OCI-LY7 (cell line): ENCODE measurements around the gene TRMO. TPM values are rescaled to one million over a fixed set of nuclear protein-coding genes. Genes with fewer than 3 reads are reported as not detected.

Experiments
- BruUV-seq: library from RNA; stranded (reverse); fragments of 400-500 nt; replicated peaks from 2 replicates; lab custom pipeline; 2021; lab: Mats Ljungman, UMichigan
- CTCF ChIA-PET: fragments of 300-600 bp; sonication (Branson Sonifier 250); formaldehyde crosslinking; loops from one replicate; lab custom pipeline; 2022; ENCODE audit warnings: antibody characterized with exemption; ENCODE audit not compliant: unreplicated experiment; lab: Charles Lee
- POLR2A ChIA-PET: fragments of 300-600 bp; sonication (Branson Sonifier 250); formaldehyde crosslinking; loops from one replicate; lab custom pipeline; 2022; ENCODE audit warnings: antibody characterized with exemption; lab: Charles Lee
- DNase-seq: peaks from one replicate; pipeline ENCODE4 v3.0.0-alpha.2; 2015; ENCODE audit warnings: low spot score
- H2AFZ ChIP-seq: fragments of 200-600 bp; sonication (generic), shearing (Covaris generic); 2 replicates; pipeline ENCODE4 v1.6.1; 2014; ENCODE audit warnings: mild to moderate bottlenecking, antibody characterized with exemption, low read length, moderate library complexity
- H3K27ac ChIP-seq: fragments of 200-600 bp; sonication (generic); 2 replicates; pipeline ENCODE4 v1.5.1; 2014; ENCODE audit warnings: mixed run types, low read depth, mild to moderate bottlenecking, moderate library complexity, low read length, inconsistent platforms; ENCODE audit not compliant: poor library complexity, severe bottlenecking
- H3K36me3 ChIP-seq: fragments of 200-600 bp; sonication (generic); 2 replicates; pipeline ENCODE4 v1.6.1; 2014; ENCODE audit warnings: mild to moderate bottlenecking, antibody characterized with exemption, low read length, moderate library complexity, mixed read lengths; ENCODE audit not compliant: insufficient read depth
- H3K4me1 ChIP-seq: fragments of 200-600 bp; sonication (generic); 2 replicates; pipeline ENCODE4 v1.5.1; 2014; ENCODE audit warnings: mild to moderate bottlenecking, low read length; ENCODE audit not compliant: insufficient read depth, poor library complexity, severe bottlenecking
- H3K4me2 ChIP-seq: fragments of 200-600 bp; sonication (generic); 2 replicates; pipeline ENCODE4 v1.6.1; 2014; ENCODE audit warnings: mild to moderate bottlenecking, low read length
- H3K4me3 ChIP-seq: fragments of 200-600 bp; sonication (generic); 2 replicates; pipeline ENCODE4 v1.5.1; 2014; ENCODE audit warnings: mild to moderate bottlenecking, low read depth, low read length; ENCODE audit not compliant: poor library complexity, severe bottlenecking
- H3K79me2 ChIP-seq: fragments of 200-600 bp; sonication (generic); 2 replicates; pipeline ENCODE4 v1.6.1; 2016; ENCODE audit warnings: low read depth, mild to moderate bottlenecking, low read length, moderate library complexity, mixed read lengths; ENCODE audit not compliant: insufficient read depth
- H3K9me2 ChIP-seq: fragments of 200-600 bp; sonication (generic); 2 replicates; pipeline ENCODE4 v1.6.1; 2016; ENCODE audit warnings: mild to moderate bottlenecking, low read length, mixed read lengths; ENCODE audit not compliant: insufficient read depth
- H3K9me3 ChIP-seq: fragments of 200-600 bp; sonication (generic); 2 replicates; pipeline ENCODE4 v1.6.1; 2014; ENCODE audit warnings: mild to moderate bottlenecking, mixed run types, low read length, mixed read lengths
- H4K20me1 ChIP-seq: fragments of 200-600 bp; sonication (generic); 2 replicates; pipeline ENCODE4 v1.6.1; 2014; ENCODE audit warnings: mild to moderate bottlenecking, antibody characterized with exemption, low read length, moderate library complexity, mixed read lengths; ENCODE audit not compliant: insufficient read depth
- EZH2phosphoT487 ChIP-seq: fragments of 200-600 bp; sonication (generic); IDR thresholded peaks from 2 replicates; pipeline ENCODE4 v1.6.1; 2018; ENCODE audit warnings: low read depth, borderline replicate concordance, mild to moderate bottlenecking, mixed run types, antibody characterized with exemption, low read length, moderate library complexity, mixed read lengths
- intact Hi-C: fragments of 100-400 bp; cut with micrococcal nuclease; formaldehyde crosslinking; loops from one replicate; pipeline ENCODE4 v1.10.0; 2022; ENCODE audit not compliant: unreplicated experiment
- total RNA-seq, 2 experiments: library from RNA; depleted of rRNA in 1 of 2; stranded (reverse); fragments of >200 nt in 1 of 2; shearing (Covaris generic) in 1 of 2; gene quantifications; 2 replicates each; pipeline ENCODE4 v1.2.3, GENCODE V29; 2014 to 2022
- TF ChIP-seq, protein P1 (sequence below): fragments of 200-600 bp; sonication (generic); conservative IDR thresholded peaks from 2 replicates; pipeline ENCODE4 v1.5.1; 2014; ENCODE audit warnings: mild to moderate bottlenecking, antibody characterized with exemption, low read length, moderate library complexity, mixed read lengths

TRMO gene
- total RNA-seq, 2 experiments from 2014 or later = 10.9 to 17.6 TPM

DNA sequence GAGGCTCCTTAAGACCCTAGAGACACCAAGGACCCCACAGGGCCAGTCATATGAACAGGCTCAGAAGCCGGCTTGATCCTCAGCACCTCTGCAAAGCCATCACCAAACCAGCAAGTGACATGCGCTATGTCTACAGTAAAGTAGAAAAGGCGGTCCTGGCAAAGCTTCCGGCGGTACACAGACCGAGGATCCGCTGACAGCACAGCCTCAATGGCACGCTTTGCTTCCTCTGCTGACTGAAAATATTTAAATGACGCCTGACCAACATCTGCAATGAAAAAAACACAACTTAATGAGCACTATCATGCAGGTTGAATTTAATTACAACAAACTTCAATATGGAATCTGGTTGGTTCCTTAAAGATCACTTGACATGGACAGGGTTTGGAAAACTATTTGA is 17.6 kb downstream of the TRMO start:
- CTCF ChIA-PET = no interaction called here
- intact Hi-C loops = loop anchor here (5.0 kb wide), 1 partner anchor 437 kb away; no protein-coding TSS in a partner anchor
- DNase-seq = no peak
- Histone ChIP-seq H4K20me1 (no peaks in the 10 kb centered on the region), H3K4me3 (no peak overlapping the region), H3K4me1 (peaks cover 8% of the 10 kb centered on the region), H2AFZ (no peak overlapping the region), H3K9me3 (no peaks in the 10 kb centered on the region), H3K27ac (no peak overlapping the region), H3K36me3 (peaks cover 56% of the 10 kb centered on the region), H3K79me2 (0 out of 2 replicates have a peak, but pooled peaks cover 4% of the 10 kb centered on the region), H3K9me2 (no peaks in the 10 kb centered on the region), H3K4me2 (no peak overlapping the region)
- no TSS peak for BruUV-seq
- TF ChIP-seq, protein P1, sequence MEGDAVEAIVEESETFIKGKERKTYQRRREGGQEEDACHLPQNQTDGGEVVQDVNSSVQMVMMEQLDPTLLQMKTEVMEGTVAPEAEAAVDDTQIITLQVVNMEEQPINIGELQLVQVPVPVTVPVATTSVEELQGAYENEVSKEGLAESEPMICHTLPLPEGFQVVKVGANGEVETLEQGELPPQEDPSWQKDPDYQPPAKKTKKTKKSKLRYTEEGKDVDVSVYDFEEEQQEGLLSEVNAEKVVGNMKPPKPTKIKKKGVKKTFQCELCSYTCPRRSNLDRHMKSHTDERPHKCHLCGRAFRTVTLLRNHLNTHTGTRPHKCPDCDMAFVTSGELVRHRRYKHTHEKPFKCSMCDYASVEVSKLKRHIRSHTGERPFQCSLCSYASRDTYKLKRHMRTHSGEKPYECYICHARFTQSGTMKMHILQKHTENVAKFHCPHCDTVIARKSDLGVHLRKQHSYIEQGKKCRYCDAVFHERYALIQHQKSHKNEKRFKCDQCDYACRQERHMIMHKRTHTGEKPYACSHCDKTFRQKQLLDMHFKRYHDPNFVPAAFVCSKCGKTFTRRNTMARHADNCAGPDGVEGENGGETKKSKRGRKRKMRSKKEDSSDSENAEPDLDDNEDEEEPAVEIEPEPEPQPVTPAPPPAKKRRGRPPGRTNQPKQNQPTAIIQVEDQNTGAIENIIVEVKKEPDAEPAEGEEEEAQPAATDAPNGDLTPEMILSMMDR = no peak
- no peak for TF ChIP-seq EZH2phosphoT487
- POLR2A ChIA-PET = no interaction called here

DNA sequence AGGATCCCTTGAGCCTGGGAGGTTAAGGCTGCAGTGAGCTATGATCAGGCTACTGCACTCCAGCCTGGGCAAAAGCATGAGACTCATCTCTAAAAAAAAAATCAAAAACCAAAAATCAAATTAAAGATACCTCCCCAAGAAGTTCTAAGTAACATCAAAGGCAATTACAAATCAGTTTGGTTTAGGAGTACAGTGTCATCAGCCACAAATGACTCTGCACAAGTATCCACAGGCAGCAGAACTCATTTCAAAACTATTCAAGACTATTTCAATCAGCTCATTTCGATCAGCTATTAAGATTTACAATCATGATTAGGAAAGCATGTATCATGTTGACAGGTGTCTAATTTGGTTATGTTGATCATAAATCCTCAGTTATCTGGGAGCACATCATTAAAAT is 19.1 kb downstream of the TRMO start:
- intact Hi-C loops = loop anchor here (5.0 kb wide), 1 partner anchor 436 kb away; no protein-coding TSS in a partner anchor
- POLR2A ChIA-PET = interaction anchor here (1.2 to 2.3 kb wide), 2 partner anchors 11 to 17 kb away, joined by 3 to 10 read pairs; no protein-coding TSS in a partner anchor

More for the DNA sequence above, 19.1 kb downstream of the TRMO start:
- Histone ChIP-seq H3K36me3 (peaks cover 42% of the 10 kb centered on the region), H3K27ac (no peak overlapping the region), H3K4me2 (no peak overlapping the region), H2AFZ (no peak overlapping the region), H3K4me3 (no peak overlapping the region), H3K4me1 (peaks cover 8% of the 10 kb centered on the region), H4K20me1 (no peaks in the 10 kb centered on the region), H3K9me2 (no peaks in the 10 kb centered on the region), H3K79me2 (0 out of 2 replicates have a peak, but pooled peaks cover 4% of the 10 kb centered on the region), H3K9me3 (no peaks in the 10 kb centered on the region)
- CTCF ChIA-PET = no interaction called here
- DNase-seq = no peak
- no TSS peak for BruUV-seq
- no peak for TF ChIP-seq EZH2phosphoT487
- TF ChIP-seq, protein P1 = no peak
